ENCODE results near the gene CTSC.

The CTSC gene

GRCh38 chr11:88341522-88342251 lies 4.2 kb upstream of the CTSC start:
- Histone ChIP-seq H3K36me3 (ENCODE audit: control insufficient read depth, insufficient read depth, low read length) (no peaks in the 10 kb centered on the region), H3K27me3 (replicated peaks; ENCODE audit: control insufficient read depth, insufficient read depth, low read length) (no peaks in the 10 kb centered on the region), H3K4me3 (replicated peaks; ENCODE audit: low read depth, low read length) (no peak overlapping the region)
- DNase-seq (ENCODE audit: extremely low read depth, insufficient read length), result no peak
- TF ChIP-seq CTCF (IDR thresholded peaks at IDR 0.05; ENCODE audit: insufficient read depth, low read length, poor library complexity, severe bottlenecking), result peak; percentile 45

GRCh38 chr11:88340366-88340935 lies 2.9 kb upstream of the CTSC start:
- no peak for DNase-seq (ENCODE audit: extremely low read depth, insufficient read length)
- Histone ChIP-seq H3K36me3 (ENCODE audit: control insufficient read depth, insufficient read depth, low read length) (no peaks in the 10 kb centered on the region), H3K4me3 (replicated peaks; ENCODE audit: low read depth, low read length) (no peak overlapping the region), H3K27me3 (replicated peaks; ENCODE audit: control insufficient read depth, insufficient read depth, low read length) (no peaks in the 10 kb centered on the region)
- TF ChIP-seq CTCF (IDR thresholded peaks at IDR 0.05; ENCODE audit: insufficient read depth, low read length, poor library complexity, severe bottlenecking), result no peak

GRCh38 chr11:88337987-88338668 lies 592 bp upstream of the CTSC start:
- DNase-seq (ENCODE audit: extremely low read depth, insufficient read length), result peak; percentile 43
- Histone ChIP-seq H3K4me3 (replicated peaks; ENCODE audit: low read depth, low read length) (peak overlapping the region; percentile 89), H3K27me3 (replicated peaks; ENCODE audit: control insufficient read depth, insufficient read depth, low read length) (no peaks in the 10 kb centered on the region), H3K36me3 (ENCODE audit: control insufficient read depth, insufficient read depth, low read length) (no peaks in the 10 kb centered on the region)
- TF ChIP-seq CTCF (IDR thresholded peaks at IDR 0.05; ENCODE audit: insufficient read depth, low read length, poor library complexity, severe bottlenecking), result no peak

GRCh38 chr11:88335284-88335683 lies 2.3 kb downstream of the CTSC start:
- no peaks in the 10 kb centered on the region for H3K27me3 ChIP-seq (replicated peaks; ENCODE audit: control insufficient read depth, insufficient read depth, low read length)
- no peak for TF ChIP-seq CTCF (IDR thresholded peaks at IDR 0.05; ENCODE audit: insufficient read depth, low read length, poor library complexity, severe bottlenecking)
- H3K36me3 ChIP-seq (ENCODE audit: control insufficient read depth, insufficient read depth, low read length), result peaks cover 6% of the 10 kb centered on the region
- DNase-seq (ENCODE audit: extremely low read depth, insufficient read length), result no peak
- peak overlapping the region; percentile 89 for H3K4me3 ChIP-seq (replicated peaks; ENCODE audit: low read depth, low read length)

GRCh38 chr11:88333862-88334261 lies 3.7 kb downstream of the CTSC start:
- no peak for DNase-seq (ENCODE audit: extremely low read depth, insufficient read length)
- peak overlapping the region; percentile 89 for H3K4me3 ChIP-seq (replicated peaks; ENCODE audit: low read depth, low read length)
- no peaks in the 10 kb centered on the region for H3K27me3 ChIP-seq (replicated peaks; ENCODE audit: control insufficient read depth, insufficient read depth, low read length)
- no peak for TF ChIP-seq CTCF (IDR thresholded peaks at IDR 0.05; ENCODE audit: insufficient read depth, low read length, poor library complexity, severe bottlenecking)
- H3K36me3 ChIP-seq (ENCODE audit: control insufficient read depth, insufficient read depth, low read length), result peaks cover 8% of the 10 kb centered on the region
